ENCODE measurements around the gene EGR2.

- TF ChIP-seq, protein P1, sequence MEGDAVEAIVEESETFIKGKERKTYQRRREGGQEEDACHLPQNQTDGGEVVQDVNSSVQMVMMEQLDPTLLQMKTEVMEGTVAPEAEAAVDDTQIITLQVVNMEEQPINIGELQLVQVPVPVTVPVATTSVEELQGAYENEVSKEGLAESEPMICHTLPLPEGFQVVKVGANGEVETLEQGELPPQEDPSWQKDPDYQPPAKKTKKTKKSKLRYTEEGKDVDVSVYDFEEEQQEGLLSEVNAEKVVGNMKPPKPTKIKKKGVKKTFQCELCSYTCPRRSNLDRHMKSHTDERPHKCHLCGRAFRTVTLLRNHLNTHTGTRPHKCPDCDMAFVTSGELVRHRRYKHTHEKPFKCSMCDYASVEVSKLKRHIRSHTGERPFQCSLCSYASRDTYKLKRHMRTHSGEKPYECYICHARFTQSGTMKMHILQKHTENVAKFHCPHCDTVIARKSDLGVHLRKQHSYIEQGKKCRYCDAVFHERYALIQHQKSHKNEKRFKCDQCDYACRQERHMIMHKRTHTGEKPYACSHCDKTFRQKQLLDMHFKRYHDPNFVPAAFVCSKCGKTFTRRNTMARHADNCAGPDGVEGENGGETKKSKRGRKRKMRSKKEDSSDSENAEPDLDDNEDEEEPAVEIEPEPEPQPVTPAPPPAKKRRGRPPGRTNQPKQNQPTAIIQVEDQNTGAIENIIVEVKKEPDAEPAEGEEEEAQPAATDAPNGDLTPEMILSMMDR (IDR thresholded peaks at IDR 0.05; ENCODE audit: insufficient read depth, low read length) = no peak
- TF ChIP-seq POLR2AphosphoS5 (IDR thresholded peaks at IDR 0.05; ENCODE audit: low read depth) (no peak), SPI1 (IDR thresholded peaks at IDR 0.05; ENCODE audit: borderline replicate concordance, low read depth) (no peak), GABPA (IDR thresholded peaks at IDR 0.05; ENCODE audit: low read depth) (no peak)
- TF ChIP-seq, protein P2, sequence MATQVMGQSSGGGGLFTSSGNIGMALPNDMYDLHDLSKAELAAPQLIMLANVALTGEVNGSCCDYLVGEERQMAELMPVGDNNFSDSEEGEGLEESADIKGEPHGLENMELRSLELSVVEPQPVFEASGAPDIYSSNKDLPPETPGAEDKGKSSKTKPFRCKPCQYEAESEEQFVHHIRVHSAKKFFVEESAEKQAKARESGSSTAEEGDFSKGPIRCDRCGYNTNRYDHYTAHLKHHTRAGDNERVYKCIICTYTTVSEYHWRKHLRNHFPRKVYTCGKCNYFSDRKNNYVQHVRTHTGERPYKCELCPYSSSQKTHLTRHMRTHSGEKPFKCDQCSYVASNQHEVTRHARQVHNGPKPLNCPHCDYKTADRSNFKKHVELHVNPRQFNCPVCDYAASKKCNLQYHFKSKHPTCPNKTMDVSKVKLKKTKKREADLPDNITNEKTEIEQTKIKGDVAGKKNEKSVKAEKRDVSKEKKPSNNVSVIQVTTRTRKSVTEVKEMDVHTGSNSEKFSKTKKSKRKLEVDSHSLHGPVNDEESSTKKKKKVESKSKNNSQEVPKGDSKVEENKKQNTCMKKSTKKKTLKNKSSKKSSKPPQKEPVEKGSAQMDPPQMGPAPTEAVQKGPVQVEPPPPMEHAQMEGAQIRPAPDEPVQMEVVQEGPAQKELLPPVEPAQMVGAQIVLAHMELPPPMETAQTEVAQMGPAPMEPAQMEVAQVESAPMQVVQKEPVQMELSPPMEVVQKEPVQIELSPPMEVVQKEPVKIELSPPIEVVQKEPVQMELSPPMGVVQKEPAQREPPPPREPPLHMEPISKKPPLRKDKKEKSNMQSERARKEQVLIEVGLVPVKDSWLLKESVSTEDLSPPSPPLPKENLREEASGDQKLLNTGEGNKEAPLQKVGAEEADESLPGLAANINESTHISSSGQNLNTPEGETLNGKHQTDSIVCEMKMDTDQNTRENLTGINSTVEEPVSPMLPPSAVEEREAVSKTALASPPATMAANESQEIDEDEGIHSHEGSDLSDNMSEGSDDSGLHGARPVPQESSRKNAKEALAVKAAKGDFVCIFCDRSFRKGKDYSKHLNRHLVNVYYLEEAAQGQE (IDR thresholded peaks at IDR 0.05; ENCODE audit: insufficient replicate concordance, low read depth) = no peak
These were observed 13.5 kb upstream of the EGR2 start for GRCh38 chr10:62829622-62830021.
